Calu3 (cell line): ENCODE results near the gene ELAC1. TPM values are rescaled to one million over a fixed set of nuclear protein-coding genes. Genes with fewer than 3 reads are reported as not detected.

Source experiments
- BruUV-seq: library from RNA; stranded (reverse); fragments of 400-500 nt; replicated peaks from 2 replicates; lab custom pipeline; 2021; lab: Mats Ljungman, UMichigan
- CTCF ChIA-PET: fragments of 300-600 bp; sonication (Branson Sonifier 250); formaldehyde crosslinking; loops from one replicate; lab custom pipeline; 2022; ENCODE audit warnings: antibody characterized with exemption; lab: Charles Lee
- DNase-seq: peaks from one replicate; pipeline ENCODE4 v3.0.0; 2022
- H3K27ac Mint-ChIP-seq: one replicate; pipeline ENCODE4 v1.8.0; 2022; ENCODE audit warnings: mixed read lengths; ENCODE audit not compliant: unreplicated experiment
- H3K27me3 Mint-ChIP-seq: one replicate; pipeline ENCODE4 v1.8.0; 2022; ENCODE audit warnings: mixed read lengths; ENCODE audit not compliant: unreplicated experiment
- H3K36me3 Mint-ChIP-seq: one replicate; pipeline ENCODE4 v1.8.0; 2022; ENCODE audit warnings: mild to moderate bottlenecking, moderate library complexity, mixed read lengths; ENCODE audit not compliant: insufficient read depth, unreplicated experiment
- H3K4me1 Mint-ChIP-seq: one replicate; pipeline ENCODE4 v1.8.0; 2022; ENCODE audit warnings: mild to moderate bottlenecking, low read depth, mixed read lengths; ENCODE audit not compliant: unreplicated experiment
- H3K4me3 Mint-ChIP-seq: one replicate; pipeline ENCODE4 v1.8.0; 2022; ENCODE audit warnings: mild to moderate bottlenecking, low read depth, moderate library complexity, mixed read lengths; ENCODE audit not compliant: unreplicated experiment
- H3K9me3 Mint-ChIP-seq: one replicate; pipeline ENCODE4 v1.8.0; 2022; ENCODE audit warnings: low read depth, mixed read lengths; ENCODE audit not compliant: unreplicated experiment
- CTCF ChIP-seq: fragments of 200-600 bp; IDR thresholded peaks from one replicate; pipeline ENCODE4 v1.8.0; 2022; ENCODE audit warnings: antibody characterized with exemption; ENCODE audit not compliant: unreplicated experiment
- intact Hi-C: fragments of 100-400 bp; cut with micrococcal nuclease; formaldehyde crosslinking; loops from one replicate; pipeline ENCODE4 v1.10.0; 2022; ENCODE audit not compliant: unreplicated experiment
- total RNA-seq: library from RNA; stranded (reverse); gene quantifications from 2 replicates; pipeline ENCODE4 v1.2.3, GENCODE V29; 2022

The ELAC1 gene
- total RNA-seq, 1 experiment from 2014 or later: 12.4 TPM

GRCh38 chr18:51029378-51029693, 61.5 kb downstream of the ELAC1 start:
- no peak for DNase-seq

GRCh38 chr18:51029694-51030536, 62.1 kb downstream of the ELAC1 start, which contains the start of gene SMAD4:
Gene SMAD4, plus strand, starts transcription at chr18:51030213. Its CDS starts 16,834 bp downstream, at chr18:51047047.
- H3K27ac Mint-ChIP-seq: peak within 1 kb of the TSS; percentile 92
- CTCF ChIA-PET: interaction anchor here (0.6 to 1.0 kb wide), 2 partner anchors 9 to 193 kb away, joined by 3 to 5 read pairs; no protein-coding TSS in a partner anchor
- peak within 1 kb of the TSS; percentile 93 for H3K4me3 Mint-ChIP-seq
- H3K27me3 Mint-ChIP-seq: no peaks in the 10 kb centered on the region
- H3K9me3 Mint-ChIP-seq: no peaks in the 10 kb centered on the region
- TF ChIP-seq CTCF: no peak
- peak; percentile 98 for DNase-seq
- intact Hi-C loops: loop anchor here (5.0 kb wide), 3 partner anchors 48 to 153 kb away; partner anchors contain the start of gene ME2
- peaks cover 49% of the 10 kb centered on the region for H3K36me3 Mint-ChIP-seq
- BruUV-seq: TSS peak; percentile 49
- H3K4me1 Mint-ChIP-seq: peaks cover 32% of the 10 kb centered on the region

More at GRCh38 chr18:51029378-51029693, 61.5 kb downstream of the ELAC1 start:
- Mint-ChIP-seq H3K9me3 (no peaks in the 10 kb centered on the region), H3K27ac (peak overlapping the region; percentile 92), H3K4me1 (peaks cover 26% of the 10 kb centered on the region), H3K36me3 (peaks cover 43% of the 10 kb centered on the region), H3K4me3 (peak overlapping the region; percentile 93), H3K27me3 (no peaks in the 10 kb centered on the region)
- intact Hi-C loops: loop anchor here (5.0 kb wide), 1 partner anchor 47 kb away; no protein-coding TSS in a partner anchor
- no TSS peak for BruUV-seq
- CTCF ChIA-PET: interaction anchor here (1.0 kb wide), 1 partner anchor 10 kb away, joined by 3 read pairs; no protein-coding TSS in a partner anchor
- no peak for TF ChIP-seq CTCF

DNA sequence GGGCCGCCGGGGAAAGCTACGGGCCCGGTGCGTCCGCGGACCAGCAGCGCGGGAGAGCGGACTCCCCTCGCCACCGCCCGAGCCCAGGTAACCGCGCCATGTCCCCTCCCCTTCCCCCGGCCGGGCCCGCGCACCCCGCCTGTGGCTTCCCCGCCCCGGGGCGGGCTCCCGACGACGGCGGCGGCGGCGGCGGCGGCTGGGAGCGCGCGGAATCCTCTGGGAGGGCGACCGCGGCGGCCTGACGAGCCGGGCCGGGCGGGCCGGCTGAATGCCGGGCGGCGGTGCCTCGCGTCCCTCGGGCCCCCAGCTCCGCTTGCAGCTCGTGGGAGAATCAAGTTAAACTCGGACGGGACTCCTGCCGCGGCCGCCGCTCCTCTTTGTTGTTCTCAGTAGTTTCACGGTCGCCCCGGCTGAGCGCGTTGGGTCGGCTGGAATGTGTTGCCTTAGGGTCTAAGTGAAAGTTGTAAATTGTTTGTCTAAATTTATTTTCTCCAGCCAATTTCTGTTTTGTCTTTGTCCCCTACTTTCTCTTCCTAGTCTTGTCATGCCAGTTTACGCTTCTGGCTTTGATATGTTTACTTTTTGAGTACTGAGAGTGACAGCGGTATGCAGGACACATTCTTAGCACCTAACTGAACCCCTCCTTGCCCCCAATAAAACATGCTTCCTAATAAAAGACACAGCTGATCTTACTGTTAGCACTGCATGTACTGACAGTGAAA, 62.9 kb downstream of the ELAC1 start:
- CTCF ChIA-PET: interaction anchor here (0.6 to 1.0 kb wide), 2 partner anchors 8 to 194 kb away, joined by 3 to 5 read pairs; no protein-coding TSS in a partner anchor
- H3K4me3 Mint-ChIP-seq: peak overlapping the region; percentile 93
- TF ChIP-seq CTCF: no peak
- peaks cover 37% of the 10 kb centered on the region for H3K4me1 Mint-ChIP-seq
- peak overlapping the region; percentile 92 for H3K27ac Mint-ChIP-seq
- no peaks in the 10 kb centered on the region for H3K27me3 Mint-ChIP-seq
- intact Hi-C loops: loop anchor here (5.0 kb wide), 2 partner anchors 58 to 153 kb away; partner anchors contain the start of gene ME2
- H3K36me3 Mint-ChIP-seq: peaks cover 53% of the 10 kb centered on the region
- no peaks in the 10 kb centered on the region for H3K9me3 Mint-ChIP-seq
- BruUV-seq: no TSS peak
- peak; percentile 82 for DNase-seq

GRCh38 chr18:51032193-51032592, 64.4 kb downstream of the ELAC1 start:
- intact Hi-C loops: loop anchor here (5.0 kb wide), 2 partner anchors 60 to 155 kb away; partner anchors contain the start of gene ME2
- BruUV-seq: no TSS peak
- CTCF ChIA-PET: no interaction called here
- H3K27me3 Mint-ChIP-seq: no peaks in the 10 kb centered on the region
- DNase-seq: no peak
- no peak for TF ChIP-seq CTCF
- peak overlapping the region; percentile 47 for H3K27ac Mint-ChIP-seq
- peaks cover 53% of the 10 kb centered on the region for H3K36me3 Mint-ChIP-seq
- peak overlapping the region; percentile 93 for H3K4me3 Mint-ChIP-seq
- no peaks in the 10 kb centered on the region for H3K9me3 Mint-ChIP-seq
- peaks cover 38% of the 10 kb centered on the region for H3K4me1 Mint-ChIP-seq
